Lower leg skin (tissue), 3 donors: Measurements from ENCODE around the gene ZNG1B.
"Not testable (repeated sequence)": the region's sequence is repeated elsewhere in the genome, so short reads cannot be mapped to it uniquely, and the experiment has no call there.

Source experiments
- CTCF ChIP-seq, 3 donors: fragments of 450-650 bp; IDR thresholded peaks; one replicate each; pipeline ENCODE4 v1.5.1; 2016; ENCODE audit warnings: antibody characterized with exemption in 3 of 3, mild to moderate bottlenecking in 3 of 3, moderate library complexity in 2 of 3
- POLR2A ChIP-seq, 2 donors: fragments of 450-650 bp; IDR thresholded peaks; one replicate each; pipeline ENCODE4 v1.6.1; 2016 to 2017; ENCODE audit warnings: antibody characterized with exemption in 2 of 2, mild to moderate bottlenecking in 1 of 2, moderate library complexity in 1 of 2

DNA sequence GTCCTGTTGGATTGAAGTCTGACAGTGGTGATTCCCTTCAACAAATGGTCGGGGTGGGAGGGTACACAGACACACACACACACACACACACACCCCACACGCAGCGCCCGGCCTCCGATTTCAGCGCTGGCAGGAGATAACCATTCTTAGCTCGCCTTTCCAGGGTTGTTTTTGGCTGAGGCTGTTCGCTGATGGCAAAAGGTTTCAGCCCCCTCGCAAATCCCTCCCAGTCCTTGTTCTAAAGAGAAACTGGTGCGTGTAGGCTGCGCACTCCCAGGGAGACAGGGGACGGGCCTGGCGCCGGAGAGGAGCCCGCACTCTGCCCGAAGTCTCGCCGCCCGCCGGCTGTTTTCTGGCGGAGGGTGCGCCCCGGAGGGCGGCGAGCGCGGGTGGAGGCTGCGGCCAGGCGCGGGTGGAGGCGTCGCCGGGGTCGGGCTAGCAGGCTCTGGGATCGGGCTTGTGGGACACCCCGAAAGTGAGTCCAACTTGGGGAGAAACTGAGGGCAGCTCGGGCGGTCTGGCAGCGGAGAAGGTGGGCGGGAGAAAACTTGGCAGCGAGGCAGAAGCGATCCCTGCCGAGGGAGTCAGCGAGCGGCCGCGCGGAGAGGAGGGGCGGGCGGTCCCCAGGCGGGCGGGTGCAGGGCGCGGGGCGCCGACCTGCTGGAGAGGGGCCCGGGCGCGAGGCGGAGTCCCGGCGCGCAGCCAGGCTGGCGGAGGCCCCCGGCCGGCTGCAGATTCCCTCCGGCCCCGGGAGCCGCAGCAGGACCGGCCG is 103.9 kb downstream of the ZNG1B start:
- TF ChIP-seq CTCF, POLR2A (IDR thresholded peaks at IDR 0.05): not testable (repeated sequence)
